ENCODE measurements around the gene ZDHHC11B.
"Not testable (repeated sequence)": the region's sequence is repeated elsewhere in the genome, so short reads cannot be mapped to it uniquely, and the experiment has no call there.

ZDHHC11B gene

DNA sequence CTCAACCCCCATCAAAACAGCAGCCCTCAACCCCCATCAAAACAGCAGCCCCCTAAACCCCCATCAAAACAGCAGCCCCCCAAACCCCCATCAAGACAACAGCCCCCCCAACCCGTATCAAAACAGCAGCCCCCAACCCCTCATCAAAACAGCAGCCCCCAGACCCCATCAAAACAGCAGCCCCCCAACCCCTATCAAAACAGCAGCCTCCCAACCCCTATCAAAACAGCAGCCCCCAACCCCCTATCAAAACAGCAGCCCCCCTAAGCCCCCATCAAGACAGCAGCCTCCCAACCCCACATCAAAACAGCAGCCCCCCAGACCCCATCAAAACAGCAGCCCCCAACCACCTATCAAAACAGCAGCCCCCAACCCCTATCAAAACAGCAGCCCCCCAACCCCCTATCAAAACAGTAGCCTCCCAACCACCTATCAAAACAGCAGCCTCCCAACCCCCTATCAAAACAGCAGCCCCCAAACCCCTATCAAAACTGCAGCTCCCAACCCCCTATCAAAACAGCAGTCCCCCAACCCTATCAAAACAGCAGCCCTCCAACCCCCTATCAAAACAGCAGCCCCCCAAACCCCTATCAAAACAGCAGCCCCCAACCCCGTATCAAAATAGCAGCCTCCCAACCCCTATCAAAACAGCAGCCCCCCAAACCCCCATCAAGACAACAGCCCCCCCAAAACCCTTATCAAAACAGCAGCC is 92.6 kb downstream of the ZDHHC11B start:
- no peaks in the 10 kb centered on the region for H3K79me2 ChIP-seq (ENCODE audit: insufficient read depth, low read depth)
- TF ChIP-seq CTCF (conservative IDR thresholded peaks at IDR 0.05; ENCODE audit: low read depth, low read length), result no peak
- H3K4me1 ChIP-seq (ENCODE audit: low read depth, poor library complexity, severe bottlenecking), result no peaks in the 10 kb centered on the region
- no peak overlapping the region for H2AFZ ChIP-seq (ENCODE audit: low read depth)
- H3K36me3 ChIP-seq (ENCODE audit: insufficient read depth), result no peaks in the 10 kb centered on the region
- H3K9ac ChIP-seq, result no peak overlapping the region
- H3K27me3 ChIP-seq (ENCODE audit: insufficient read depth, low read depth), result no peaks in the 10 kb centered on the region
- H4K20me1 ChIP-seq (ENCODE audit: insufficient read depth), result no peaks in the 10 kb centered on the region
- peak overlapping the region; percentile 76; the same call in 1 of the 2 replicates for H3K4me2 ChIP-seq
- no peak overlapping the region for H3K27ac ChIP-seq
- no peak overlapping the region for H3K4me3 ChIP-seq (IDR thresholded peaks at IDR 0.05; ENCODE audit: insufficient read depth, low read depth, low read length)

GRCh38 chr5:691049-691448 is 93.5 kb downstream of the ZDHHC11B start:
- not testable (repeated sequence) for H3K79me2 ChIP-seq (ENCODE audit: insufficient read depth, low read depth); H3K4me1 ChIP-seq (ENCODE audit: low read depth, poor library complexity, severe bottlenecking); H3K4me2 ChIP-seq; H3K9ac ChIP-seq; H3K27ac ChIP-seq; H4K20me1 ChIP-seq (ENCODE audit: insufficient read depth); H3K4me3 ChIP-seq (IDR thresholded peaks at IDR 0.05; ENCODE audit: insufficient read depth, low read depth, low read length); H3K36me3 ChIP-seq (ENCODE audit: insufficient read depth); H3K27me3 ChIP-seq (ENCODE audit: insufficient read depth, low read depth); H2AFZ ChIP-seq (ENCODE audit: low read depth)

GRCh38 chr5:690293-690692 is 94.2 kb downstream of the ZDHHC11B start:
- not testable (repeated sequence) for H3K27ac ChIP-seq; H3K9ac ChIP-seq; H3K79me2 ChIP-seq (ENCODE audit: insufficient read depth, low read depth); H3K27me3 ChIP-seq (ENCODE audit: insufficient read depth, low read depth); H2AFZ ChIP-seq (ENCODE audit: low read depth); H3K36me3 ChIP-seq (ENCODE audit: insufficient read depth); H3K4me1 ChIP-seq (ENCODE audit: low read depth, poor library complexity, severe bottlenecking); H4K20me1 ChIP-seq (ENCODE audit: insufficient read depth); H3K4me3 ChIP-seq (IDR thresholded peaks at IDR 0.05; ENCODE audit: insufficient read depth, low read depth, low read length); H3K4me2 ChIP-seq

DNA sequence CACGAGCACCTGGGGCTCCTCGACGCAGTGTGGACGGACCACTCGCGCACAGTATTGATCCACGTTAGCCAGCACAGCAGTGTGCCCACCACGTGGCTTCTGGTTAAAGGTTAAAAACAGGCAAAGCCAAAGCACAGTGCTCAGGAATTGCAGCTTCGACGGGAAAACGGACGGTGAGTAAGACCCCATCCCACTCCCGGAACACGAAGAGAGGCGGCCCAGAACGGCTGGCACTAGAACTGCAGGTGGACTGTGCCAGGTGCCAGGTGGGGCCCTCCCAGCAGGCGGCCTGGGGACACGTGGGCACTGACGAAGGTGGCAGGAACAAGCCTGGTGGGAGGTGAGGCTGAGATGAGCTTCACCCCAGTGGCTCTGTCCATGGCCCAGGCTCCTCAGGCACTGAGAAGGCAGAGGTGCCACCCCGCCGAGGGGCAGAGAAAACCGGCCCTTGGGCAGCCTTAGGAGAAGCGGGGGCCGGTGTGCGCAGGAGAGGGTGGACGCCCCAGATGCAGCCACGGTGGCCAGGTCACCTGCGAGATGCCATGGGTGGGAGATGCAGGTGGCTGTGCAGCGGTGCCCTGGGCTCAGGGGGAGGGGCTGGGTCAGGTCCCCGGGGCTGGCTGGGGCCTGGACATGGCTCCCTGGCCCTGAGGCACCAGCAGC is 96.0 kb downstream of the ZDHHC11B start:
- H3K79me2 ChIP-seq (ENCODE audit: insufficient read depth, low read depth); H3K27me3 ChIP-seq (ENCODE audit: insufficient read depth, low read depth); H4K20me1 ChIP-seq (ENCODE audit: insufficient read depth); H2AFZ ChIP-seq (ENCODE audit: low read depth); H3K4me2 ChIP-seq; H3K4me3 ChIP-seq (IDR thresholded peaks at IDR 0.05; ENCODE audit: insufficient read depth, low read depth, low read length); H3K4me1 ChIP-seq (ENCODE audit: low read depth, poor library complexity, severe bottlenecking); H3K36me3 ChIP-seq (ENCODE audit: insufficient read depth); H3K9ac ChIP-seq; H3K27ac ChIP-seq: not testable (repeated sequence)

GRCh38 chr5:686936-687335 is 97.6 kb downstream of the ZDHHC11B start:
- not testable (repeated sequence) for H3K27me3 ChIP-seq (ENCODE audit: insufficient read depth, low read depth); H3K4me2 ChIP-seq; H3K4me3 ChIP-seq (IDR thresholded peaks at IDR 0.05; ENCODE audit: insufficient read depth, low read depth, low read length); H4K20me1 ChIP-seq (ENCODE audit: insufficient read depth); H3K27ac ChIP-seq; H2AFZ ChIP-seq (ENCODE audit: low read depth); H3K9ac ChIP-seq; H3K4me1 ChIP-seq (ENCODE audit: low read depth, poor library complexity, severe bottlenecking); H3K79me2 ChIP-seq (ENCODE audit: insufficient read depth, low read depth); H3K36me3 ChIP-seq (ENCODE audit: insufficient read depth)

DNA sequence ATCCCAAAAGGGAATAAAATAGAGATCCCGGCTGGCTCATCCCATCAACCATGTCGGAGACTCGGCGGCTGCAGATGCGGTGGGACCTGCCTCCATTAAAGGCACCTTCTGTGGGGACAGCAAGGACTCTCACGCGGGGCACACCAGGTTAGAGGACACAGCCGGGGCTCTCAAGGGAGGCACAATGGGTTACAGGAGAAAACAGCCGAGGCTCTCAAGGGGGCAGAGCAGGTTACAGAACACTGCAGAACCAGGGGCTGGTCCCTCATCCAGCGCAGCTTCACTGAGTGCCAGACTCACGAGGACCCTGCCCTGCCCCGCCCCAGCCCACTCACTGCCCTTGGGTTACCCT is 98.4 kb downstream of the ZDHHC11B start:
- not testable (repeated sequence) for H4K20me1 ChIP-seq (ENCODE audit: insufficient read depth)

More for the DNA sequence above, 98.4 kb downstream of the ZDHHC11B start:
- not testable (repeated sequence) for H3K4me3 ChIP-seq (IDR thresholded peaks at IDR 0.05; ENCODE audit: insufficient read depth, low read depth, low read length); H3K27ac ChIP-seq; H3K27me3 ChIP-seq (ENCODE audit: insufficient read depth, low read depth); H3K4me1 ChIP-seq (ENCODE audit: low read depth, poor library complexity, severe bottlenecking); H3K9ac ChIP-seq; H2AFZ ChIP-seq (ENCODE audit: low read depth); H3K36me3 ChIP-seq (ENCODE audit: insufficient read depth); H3K4me2 ChIP-seq; H3K79me2 ChIP-seq (ENCODE audit: insufficient read depth, low read depth)

Data from KMS-11 (cell line).